ENCODE results near the gene TNNC1.

GRCh38 chr3:52470920-52471319, 17.1 kb upstream of the TNNC1 start:
- TF ChIP-seq CTCF (IDR thresholded peaks at IDR 0.05; ENCODE audit: insufficient read depth, low read depth, low read length) (no peak), EZH2 (IDR thresholded peaks at IDR 0.05; ENCODE audit: insufficient read depth, low read length) (no peak)

Measured in astrocyte (in vitro differentiated cells and primary cell).